GM19324 (cell line): ENCODE data around the gene PTTG1.

Experiments
- ATAC-seq: cut with Tn5 transposase; IDR thresholded peaks from one replicate; pipeline ENCODE4 v1.9.1; 2021; ENCODE audit warnings: mild to moderate bottlenecking, moderate library complexity; ENCODE audit not compliant: unreplicated experiment, low FRiP score

The PTTG1 gene

DNA sequence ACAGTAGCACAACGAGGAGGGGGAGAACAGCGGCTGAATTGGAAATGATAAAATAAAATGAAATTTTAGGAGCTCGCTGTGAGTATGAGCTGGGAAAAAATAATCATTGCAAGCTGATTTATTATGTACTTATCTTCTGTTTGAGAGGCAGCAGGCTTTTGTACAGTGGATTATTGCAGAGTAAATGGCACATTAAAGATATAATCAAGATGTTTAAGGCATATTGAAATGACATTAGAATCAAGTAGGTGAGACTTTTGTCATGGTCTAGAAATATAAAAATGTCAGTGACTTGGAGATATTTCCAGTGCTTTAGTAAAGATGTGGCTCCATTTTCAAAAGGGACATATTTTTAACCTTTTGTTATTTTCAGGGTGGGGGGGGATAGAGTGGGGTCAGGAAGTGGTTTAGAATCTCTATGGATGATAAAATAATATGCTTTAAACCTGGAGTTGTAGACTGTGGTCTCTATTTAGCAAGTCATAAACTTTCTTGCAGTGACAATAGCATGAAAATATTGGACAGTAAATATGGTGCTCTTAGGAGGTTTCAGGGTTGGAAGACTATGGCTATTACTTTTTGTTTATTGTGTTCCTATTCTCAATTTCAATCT lies 46.8 kb downstream of the PTTG1 start:
- ATAC-seq, result no peak

DNA sequence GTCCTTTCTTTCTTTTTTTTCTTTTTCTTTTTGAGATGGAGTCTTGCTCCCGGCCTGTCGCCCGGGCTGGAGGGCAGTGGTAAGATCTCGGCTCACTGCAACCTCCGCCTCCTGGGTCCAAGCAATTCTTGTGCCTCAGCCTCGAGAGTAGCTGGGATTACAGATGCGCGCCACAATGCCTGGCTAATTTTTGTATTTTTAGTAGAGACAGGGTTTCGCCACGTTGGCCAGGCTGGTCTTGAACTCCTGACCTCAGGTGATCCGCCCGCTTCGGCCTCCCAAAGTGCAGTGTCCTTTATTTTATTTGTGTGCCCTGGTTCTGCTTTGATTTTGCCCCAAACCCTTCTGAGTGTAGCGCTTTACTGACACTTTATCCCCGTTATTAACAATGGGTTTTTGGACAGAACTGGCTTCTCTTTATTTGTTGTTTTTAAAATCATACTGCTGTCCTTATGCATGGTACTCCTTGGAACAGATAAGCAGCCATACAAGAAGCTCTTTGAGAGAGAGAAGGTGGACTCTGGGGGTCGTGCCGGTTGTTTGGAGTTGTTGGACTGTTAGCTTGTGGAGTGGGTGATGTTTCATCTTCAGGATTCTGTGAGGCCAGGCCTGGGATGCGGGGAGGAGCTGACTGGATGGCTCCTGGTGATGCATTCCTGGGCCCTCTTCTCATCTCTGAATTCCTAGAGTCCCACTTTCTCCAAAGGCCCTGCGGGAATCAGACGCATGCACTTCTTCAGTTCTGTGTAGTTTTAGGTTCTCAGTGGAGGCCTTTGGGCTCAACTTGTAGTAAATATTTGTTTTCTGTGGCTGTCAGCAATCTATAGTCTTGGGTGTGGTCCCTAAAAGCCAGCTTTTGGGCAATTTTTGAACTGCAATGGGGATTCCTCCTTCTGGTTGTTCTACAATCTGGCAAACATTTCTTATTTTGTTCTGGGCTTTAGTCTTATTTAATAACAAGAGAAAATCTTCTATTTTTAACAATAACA lies 47.8 kb downstream of the PTTG1 start:
- ATAC-seq, result no peak

DNA sequence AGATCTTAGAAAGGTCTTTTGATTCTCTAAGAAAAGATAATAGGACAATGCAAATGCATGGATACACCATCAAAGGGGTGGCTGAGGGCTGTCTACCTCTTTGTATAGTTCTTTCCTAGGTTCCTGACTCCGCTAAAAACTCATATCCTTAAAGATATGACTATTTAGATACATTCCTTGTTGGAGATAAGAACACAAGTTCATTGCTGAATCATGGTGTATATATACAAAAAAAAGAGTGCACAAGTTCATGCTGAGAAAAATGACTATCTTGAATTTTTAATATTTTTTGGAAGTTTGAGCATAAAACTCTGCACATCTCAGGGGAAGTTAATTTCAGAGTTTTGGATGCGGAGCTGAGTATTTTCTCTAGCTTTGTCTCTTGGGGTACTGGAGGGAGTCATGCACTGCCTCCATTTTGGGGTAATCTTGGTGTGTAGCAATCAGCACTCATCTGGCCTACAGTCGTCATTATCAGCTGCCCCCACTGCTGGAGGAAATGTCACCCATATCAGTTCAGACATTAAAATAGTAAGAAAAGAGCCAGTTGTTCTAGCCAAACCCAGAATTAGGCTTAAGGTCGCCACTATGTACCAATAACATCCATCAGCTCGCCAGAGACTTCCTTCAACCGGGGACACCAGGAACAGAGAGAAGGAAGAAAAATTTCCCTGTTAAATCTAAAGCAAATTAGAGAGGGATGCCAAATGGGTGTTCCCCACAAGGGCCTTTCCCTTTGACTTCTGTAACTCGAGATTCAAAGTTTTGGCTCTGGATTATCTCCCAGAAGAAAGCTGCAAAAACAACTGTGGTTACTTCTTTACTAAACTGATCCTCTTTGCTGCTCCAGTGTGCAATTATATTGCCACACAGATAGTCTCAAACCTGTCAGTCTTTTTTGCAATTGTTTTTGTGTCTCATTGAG lies 49.0 kb downstream of the PTTG1 start:
- no peak for ATAC-seq

DNA sequence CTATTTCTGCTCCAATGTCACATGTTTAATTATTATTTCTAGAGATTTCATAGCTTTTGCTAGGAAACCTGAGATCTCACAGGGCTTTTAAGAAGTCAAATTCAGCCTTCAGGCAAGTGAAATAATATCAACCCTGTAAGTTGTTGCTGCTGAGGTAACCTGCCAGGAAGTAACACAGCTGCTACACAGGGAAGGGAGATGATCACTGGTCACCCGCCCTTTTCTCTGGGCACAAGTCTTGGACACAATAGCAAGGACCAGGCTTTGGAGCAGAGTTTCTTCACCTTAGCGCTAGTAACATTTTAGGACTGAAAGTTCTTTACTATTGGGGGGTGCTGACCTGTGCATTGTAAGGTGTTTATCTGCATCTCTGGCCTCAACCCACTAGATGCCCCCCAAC lies 50.1 kb downstream of the PTTG1 start:
- ATAC-seq, result no peak

DNA sequence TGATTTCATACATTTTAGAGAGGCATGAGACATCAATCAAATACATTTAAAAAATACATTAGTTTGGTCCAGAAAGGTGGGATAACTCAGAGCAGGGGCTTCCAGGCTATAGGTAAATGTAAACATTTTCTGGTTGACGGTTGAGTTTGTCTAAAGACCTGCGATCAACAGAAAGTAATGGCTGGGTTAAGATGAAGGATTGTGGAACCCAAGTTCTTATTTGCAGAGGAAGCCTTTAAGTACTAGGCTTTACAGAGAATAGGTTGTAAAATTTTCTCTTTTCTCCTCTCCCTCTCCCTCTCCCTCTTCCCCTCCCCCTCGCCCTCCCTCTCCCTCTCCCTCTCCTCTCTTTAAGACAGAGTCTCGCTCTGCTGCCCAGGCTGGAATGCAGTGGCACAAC lies 50.8 kb downstream of the PTTG1 start:
- no peak for ATAC-seq

DNA sequence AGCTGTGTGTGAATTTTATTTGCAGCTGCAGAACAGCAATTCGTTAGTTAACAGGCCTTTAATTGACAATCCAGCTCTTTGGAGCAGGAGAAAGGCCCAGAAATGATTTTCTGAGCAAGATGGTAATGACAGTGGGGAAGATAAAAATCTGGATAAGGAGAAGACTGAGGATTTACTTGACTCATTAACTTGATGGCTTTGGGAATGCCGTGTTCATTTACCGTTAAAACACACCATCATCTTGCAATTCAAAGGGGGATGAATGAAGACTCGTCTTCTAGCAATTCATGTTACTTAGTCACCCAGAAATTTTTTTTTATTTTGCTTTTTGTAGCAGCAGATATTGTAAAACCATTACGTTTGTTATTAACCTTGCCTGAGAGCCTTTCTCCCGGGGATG lies 52.0 kb downstream of the PTTG1 start:
- ATAC-seq, result no peak

DNA sequence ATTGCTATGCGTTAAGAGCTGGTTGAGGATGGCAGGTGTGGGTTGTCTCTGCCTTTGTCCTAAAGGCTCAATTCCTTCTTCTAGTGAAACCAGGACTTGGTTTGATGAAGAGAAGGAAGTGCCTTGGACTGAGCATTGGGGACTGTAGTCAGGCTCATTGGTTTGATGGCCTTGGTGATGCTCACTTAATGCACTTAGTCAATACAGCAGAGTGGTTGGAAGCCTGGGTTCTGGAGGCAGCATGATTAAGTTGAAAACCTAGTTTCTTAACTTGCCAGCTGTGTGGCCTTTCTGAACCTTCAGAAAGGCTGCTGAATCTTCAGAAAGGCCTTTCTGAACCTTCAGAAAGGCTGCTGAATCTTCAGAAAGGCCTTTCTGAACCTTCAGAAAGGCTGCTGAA lies 52.4 kb downstream of the PTTG1 start:
- no peak for ATAC-seq

DNA sequence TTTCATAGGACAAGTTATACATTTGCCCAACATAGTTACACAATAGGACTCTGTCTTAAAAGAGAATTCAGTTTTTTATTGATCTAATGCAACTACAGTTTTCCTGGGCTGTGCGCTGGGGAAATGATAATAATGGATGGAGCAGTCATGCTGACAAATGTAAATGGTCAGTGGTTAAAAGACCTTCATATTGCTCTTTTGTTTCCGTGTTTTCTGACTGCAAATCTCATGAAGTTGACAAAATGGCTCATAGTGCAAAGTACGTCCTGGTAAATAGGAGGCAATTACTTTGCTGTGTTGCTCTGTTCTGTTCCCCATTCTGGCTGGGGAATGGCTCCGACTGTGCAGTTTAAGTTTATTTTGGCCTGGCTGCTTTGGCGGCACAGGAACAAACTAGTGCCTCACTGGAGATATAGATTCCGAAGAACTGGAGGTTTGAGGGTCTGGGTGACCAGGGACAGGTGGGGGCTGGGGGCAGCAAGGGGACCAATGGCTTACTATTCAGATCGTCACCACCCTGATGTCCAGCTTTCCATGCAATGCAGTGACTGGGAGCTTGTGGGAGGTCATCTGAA lies 54.3 kb downstream of the PTTG1 start:
- ATAC-seq, result no peak

DNA sequence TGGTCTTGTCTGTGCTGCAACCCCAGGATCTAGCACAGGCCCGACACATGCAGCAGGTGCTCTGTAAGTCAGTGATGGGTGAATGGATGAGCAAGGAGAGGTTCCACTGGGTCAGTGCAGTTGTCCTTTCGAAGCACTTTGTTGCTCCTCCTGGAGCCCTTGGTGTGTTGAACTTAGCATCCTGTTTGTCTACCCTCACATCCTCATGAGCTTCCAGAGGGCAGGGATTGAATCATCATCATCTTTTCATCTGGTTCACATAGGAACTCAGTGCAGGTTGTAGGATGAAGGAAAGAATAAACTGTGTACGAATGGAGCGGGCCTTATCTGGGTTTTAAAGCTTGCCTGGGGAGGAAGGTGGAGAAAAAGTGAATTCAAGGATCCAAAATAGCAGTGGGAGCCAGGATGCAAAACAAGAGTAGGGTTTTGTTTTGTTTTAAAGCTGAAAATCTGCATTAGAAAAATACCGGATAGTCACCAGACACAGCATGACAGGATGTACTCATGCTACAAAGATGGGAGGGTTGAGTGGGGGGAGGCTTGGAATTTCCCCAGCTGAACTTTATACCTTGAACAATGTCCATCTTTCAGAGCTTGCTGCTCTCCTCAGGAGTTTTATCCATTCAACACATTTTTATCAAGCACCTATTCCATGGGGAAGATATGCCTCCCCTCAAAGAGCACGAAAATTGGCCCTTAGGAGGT lies 55.8 kb downstream of the PTTG1 start:
- no peak for ATAC-seq

DNA sequence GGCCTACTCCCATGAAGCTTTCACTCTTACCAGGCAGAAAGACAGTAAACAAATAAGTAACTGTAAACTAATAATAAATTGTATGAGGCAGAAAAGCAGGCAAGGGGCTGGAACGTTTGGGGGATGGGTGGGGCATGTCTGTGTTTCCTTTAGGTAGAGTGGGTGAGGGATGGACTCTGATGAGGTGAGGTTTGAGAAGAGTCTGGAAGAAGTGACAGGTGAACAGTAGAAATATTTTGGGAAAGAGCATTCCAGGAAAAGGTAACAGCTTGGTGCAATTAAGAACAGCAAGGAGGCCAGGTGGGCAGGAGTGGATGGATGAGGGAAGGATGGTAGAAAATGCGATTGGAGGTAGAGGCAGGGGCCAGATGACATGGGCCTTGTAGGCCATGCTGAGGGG lies 56.5 kb downstream of the PTTG1 start:
- no peak for ATAC-seq
